HG02840 (cell line): Measurements from ENCODE around the gene AGGF1.
A peak's percentile ranks its signal among the peaks of the same experiment; 100 is the strongest.
"Not testable (repeated sequence)": the region's sequence is repeated elsewhere in the genome, so short reads cannot be mapped to it uniquely, and the experiment has no call there.

Experiments
- ATAC-seq: cut with Tn5 transposase; IDR thresholded peaks from one replicate; pipeline ENCODE4 v1.9.1; 2021; ENCODE audit warnings: mild to moderate bottlenecking, moderate library complexity, moderate number of reproducible peaks; ENCODE audit not compliant: unreplicated experiment, low FRiP score

Gene AGGF1

GRCh38 chr5:77022511-77023417, 7.4 kb upstream of the AGGF1 start:
- no peak for ATAC-seq

GRCh38 chr5:77024490-77024889, 5.7 kb upstream of the AGGF1 start:
- ATAC-seq: no peak

- no peak for ATAC-seq
Measured at GRCh38 chr5:77028631-77029375, 1.4 kb upstream of the AGGF1 start.

GRCh38 chr5:77029376-77029885, 773 bp upstream of the AGGF1 start:
- ATAC-seq: no peak

GRCh38 chr5:77031891-77032290, 1.7 kb downstream of the AGGF1 start:
- ATAC-seq: no peak

GRCh38 chr5:77032635-77033034, 2.4 kb downstream of the AGGF1 start:
- ATAC-seq: no peak

- no peak for ATAC-seq
Measured at GRCh38 chr5:77033338-77033737, 3.1 kb downstream of the AGGF1 start.

GRCh38 chr5:77035950-77036349, 5.7 kb downstream of the AGGF1 start:
- ATAC-seq: no peak

- no peak for ATAC-seq
Measured at GRCh38 chr5:77046416-77047073, 16.3 kb downstream of the AGGF1 start.

- no peak for ATAC-seq
Measured at GRCh38 chr5:77064040-77064439, 33.8 kb downstream of the AGGF1 start.

GRCh38 chr5:77065256-77065655, 35.1 kb downstream of the AGGF1 start:
- no peak for ATAC-seq

- no peak for ATAC-seq
Measured at GRCh38 chr5:77066184-77066583, 36.0 kb downstream of the AGGF1 start.

- ATAC-seq: no peak
Measured at GRCh38 chr5:77066823-77067442, 36.7 kb downstream of the AGGF1 start.

- ATAC-seq: no peak
Measured at GRCh38 chr5:77073667-77074066, 43.5 kb downstream of the AGGF1 start.

GRCh38 chr5:77074745-77075144, 44.5 kb downstream of the AGGF1 start:
- no peak for ATAC-seq

- peak; percentile 70 for ATAC-seq
Measured at GRCh38 chr5:77076961-77077828, 47.0 kb downstream of the AGGF1 start.

- no peak for ATAC-seq
Measured at GRCh38 chr5:77077829-77078176, 47.6 kb downstream of the AGGF1 start.

- ATAC-seq: not testable (repeated sequence)
Measured at GRCh38 chr5:77080479-77080878, 50.3 kb downstream of the AGGF1 start.

- ATAC-seq: no peak
Measured at GRCh38 chr5:77080905-77081304, 50.7 kb downstream of the AGGF1 start.

- no peak for ATAC-seq
Measured at GRCh38 chr5:77082280-77082679, 52.1 kb downstream of the AGGF1 start.
